Left hindlimb (tissue), 1 donor: Measurements from ENCODE around the gene PPME1.

Experiments
- DNase-seq: peaks from one replicate; pipeline ENCODE4 v3.0.0-alpha.2; 2018

The PPME1 gene

GRCh38 chr11:74162681-74163467, 8.2 kb upstream of the PPME1 start:
- DNase-seq, result no peak

GRCh38 chr11:74168838-74169237, 2.3 kb upstream of the PPME1 start:
- no peak for DNase-seq

- DNase-seq, result no peak
Measured at GRCh38 chr11:74169738-74170458, 1.2 kb upstream of the PPME1 start.

GRCh38 chr11:74171630-74171968, 510 bp downstream of the PPME1 start:
- DNase-seq, result no peak

DNA sequence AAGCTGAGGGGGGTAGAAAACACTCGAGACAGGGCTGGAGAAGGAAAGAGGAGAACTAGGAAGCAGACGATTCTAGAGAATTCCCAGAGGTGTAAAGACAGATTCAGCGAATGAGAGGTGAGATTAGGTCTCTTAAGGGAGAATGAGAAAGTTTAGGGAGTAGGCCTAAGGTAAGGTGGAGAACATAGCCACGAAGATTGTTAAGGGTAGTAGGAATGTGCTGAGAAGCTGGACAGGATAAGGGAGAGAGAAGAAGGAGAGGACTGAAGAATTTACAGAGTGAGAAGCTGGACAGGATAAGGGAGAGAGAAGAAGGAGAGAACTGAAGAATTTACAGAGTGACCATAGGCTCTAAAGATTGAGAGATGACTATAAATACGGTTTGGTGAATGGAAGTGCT, 908 bp downstream of the PPME1 start:
- no peak for DNase-seq

DNA sequence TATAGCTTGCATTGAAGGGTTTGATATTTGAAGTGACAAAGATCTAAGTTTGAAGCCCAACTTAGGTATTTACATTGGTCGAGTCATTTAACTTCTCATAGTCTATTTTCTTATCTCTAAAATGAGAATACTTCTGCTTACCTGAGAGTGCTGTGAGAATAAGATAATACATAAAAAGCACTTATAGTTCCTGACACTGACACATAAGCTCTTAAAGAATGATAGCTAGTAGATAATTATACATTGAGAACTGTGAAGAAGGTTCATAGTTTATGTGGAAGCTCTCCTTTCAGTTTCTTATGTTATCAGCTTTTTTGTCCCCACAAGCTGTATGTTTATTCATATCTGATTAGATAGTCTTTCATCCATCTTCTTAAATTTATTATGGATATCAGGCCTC, 4.8 kb downstream of the PPME1 start:
- DNase-seq, result no peak

GRCh38 chr11:74179234-74180052, 8.4 kb downstream of the PPME1 start:
- no peak for DNase-seq

GRCh38 chr11:74182635-74183034, 11.5 kb downstream of the PPME1 start:
- no peak for DNase-seq

DNA sequence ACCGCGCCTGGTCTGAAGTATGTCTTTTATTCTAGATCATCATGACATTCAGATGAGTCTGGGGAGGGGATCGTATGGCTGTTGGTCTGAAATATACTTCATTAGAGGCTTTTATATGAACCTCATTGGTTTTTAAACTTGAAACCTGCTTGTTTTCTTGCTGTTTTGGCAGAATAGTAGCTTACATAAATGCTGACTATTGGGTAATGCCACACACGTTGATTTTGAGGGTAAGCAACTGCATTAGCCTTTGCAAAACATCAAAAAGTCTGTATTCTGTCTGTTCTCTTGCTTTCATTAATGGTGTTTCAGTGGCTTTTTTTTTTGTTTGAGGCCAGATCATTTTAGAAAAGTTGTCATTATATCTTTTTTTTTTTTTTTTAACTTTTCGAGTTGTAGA, 14.2 kb downstream of the PPME1 start:
- no peak for DNase-seq

GRCh38 chr11:74185695-74186094, 14.6 kb downstream of the PPME1 start:
- DNase-seq, result no peak

DNA sequence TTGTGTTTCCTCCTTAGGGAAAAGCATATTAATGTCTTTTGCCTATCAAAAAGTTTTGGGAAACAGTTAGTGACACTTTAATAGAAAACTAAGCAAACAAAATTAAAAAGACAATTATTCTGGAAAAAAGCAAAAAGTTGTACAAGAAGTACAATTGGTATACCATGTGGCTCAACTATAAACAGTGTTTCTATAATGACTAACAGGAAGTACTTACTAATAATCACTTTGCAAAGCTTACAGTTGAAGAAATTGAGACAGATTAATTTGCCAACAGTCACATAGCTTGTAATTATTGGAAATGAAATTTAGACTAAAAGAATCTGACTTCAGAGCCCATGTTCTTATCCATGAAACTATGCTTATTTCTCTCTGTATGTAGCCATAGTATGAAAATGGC, 24.7 kb downstream of the PPME1 start:
- no peak for DNase-seq

DNA sequence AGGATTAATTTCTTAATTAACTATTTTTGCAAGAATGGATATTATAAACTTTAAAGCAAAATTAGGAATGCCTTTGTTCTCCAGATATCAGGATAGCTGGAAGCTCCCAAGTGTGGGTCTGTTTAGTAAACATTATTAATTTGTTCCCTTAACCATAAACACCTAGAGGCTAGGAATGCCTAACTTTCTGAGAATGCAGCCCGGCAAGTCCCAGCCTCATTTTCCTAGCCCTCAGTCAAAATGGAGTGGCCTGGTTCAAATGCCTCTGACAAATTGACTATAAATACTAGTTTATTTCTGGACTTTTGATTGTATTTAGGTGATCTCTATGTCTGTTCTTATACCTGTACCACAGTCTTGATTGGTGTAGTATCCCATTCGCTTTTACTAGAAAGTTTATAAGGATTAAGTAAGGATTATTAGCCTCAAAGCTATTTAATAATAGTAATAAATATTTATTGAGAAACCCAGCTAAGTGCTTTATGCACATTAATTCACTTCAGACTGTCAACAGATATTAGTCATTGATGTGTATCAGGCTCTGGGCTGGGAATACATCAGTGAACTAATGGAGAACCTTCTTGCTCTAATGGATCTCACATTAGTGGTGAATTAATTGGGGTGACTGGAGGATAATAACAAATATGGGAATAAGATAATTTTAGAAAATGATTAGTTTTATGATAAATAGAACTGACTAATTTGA, 25.8 kb downstream of the PPME1 start:
- DNase-seq, result no peak

GRCh38 chr11:74203966-74204365, 32.9 kb downstream of the PPME1 start:
- no peak for DNase-seq

DNA sequence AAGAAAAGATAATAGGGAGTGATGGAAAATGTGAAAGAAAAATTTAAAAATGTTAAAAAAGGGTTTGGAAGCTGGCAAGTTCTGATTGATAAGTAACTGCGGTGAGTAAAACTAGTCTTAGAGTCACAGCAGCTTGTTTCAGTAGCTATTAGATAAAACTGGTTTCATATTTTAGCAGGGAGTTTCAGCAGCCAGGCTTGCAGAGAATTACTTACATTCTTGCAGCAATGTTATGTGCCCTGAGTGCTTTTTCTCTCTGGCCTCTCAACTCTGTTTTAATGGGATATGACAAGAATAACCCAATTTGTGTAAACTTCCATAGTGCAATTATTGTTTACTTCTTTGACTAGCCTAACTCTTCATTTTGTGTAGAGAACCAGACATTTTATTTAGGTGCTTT, 33.6 kb downstream of the PPME1 start:
- no peak for DNase-seq

DNA sequence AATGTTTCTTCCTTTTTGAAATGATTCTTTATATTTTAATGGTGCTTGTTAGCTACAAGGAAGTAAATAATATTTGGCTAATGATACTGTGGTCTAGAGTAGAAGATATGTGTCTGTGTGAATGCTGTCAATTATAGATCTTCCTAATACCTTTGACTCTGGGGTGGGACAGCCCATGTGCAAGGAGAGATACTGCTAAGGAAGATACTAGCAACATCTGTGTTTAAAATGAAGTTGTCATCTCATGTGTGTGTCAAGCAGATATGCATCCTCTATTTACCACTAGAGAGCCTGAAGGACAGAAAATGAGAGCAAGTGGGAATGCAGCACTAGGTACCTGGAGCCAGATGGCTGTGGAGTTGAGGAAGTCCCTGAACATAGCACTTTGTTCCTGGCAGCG, 34.1 kb downstream of the PPME1 start:
- no peak for DNase-seq

DNA sequence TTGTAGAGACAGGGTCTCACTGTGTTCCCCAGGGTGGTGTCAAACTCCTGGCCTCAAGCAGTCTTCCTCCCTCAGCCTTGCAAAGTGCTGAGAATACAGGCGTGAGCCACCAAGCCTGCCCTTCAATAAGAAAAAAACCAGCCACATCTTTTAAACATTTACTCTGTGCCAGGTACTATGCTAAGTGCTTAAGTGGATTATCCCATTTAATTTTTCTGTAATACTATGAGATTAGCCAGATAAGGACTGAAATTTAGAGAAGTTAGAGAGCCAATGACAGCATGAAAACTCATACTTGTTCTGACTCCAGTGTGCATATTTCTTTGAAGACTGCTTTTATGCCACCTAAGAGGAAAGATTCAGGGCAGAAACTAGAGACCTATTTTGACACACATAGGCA, 35.7 kb downstream of the PPME1 start:
- no peak for DNase-seq

GRCh38 chr11:74208507-74208906, 37.4 kb downstream of the PPME1 start:
- no peak for DNase-seq

GRCh38 chr11:74212533-74212932, 41.4 kb downstream of the PPME1 start:
- DNase-seq, result no peak

DNA sequence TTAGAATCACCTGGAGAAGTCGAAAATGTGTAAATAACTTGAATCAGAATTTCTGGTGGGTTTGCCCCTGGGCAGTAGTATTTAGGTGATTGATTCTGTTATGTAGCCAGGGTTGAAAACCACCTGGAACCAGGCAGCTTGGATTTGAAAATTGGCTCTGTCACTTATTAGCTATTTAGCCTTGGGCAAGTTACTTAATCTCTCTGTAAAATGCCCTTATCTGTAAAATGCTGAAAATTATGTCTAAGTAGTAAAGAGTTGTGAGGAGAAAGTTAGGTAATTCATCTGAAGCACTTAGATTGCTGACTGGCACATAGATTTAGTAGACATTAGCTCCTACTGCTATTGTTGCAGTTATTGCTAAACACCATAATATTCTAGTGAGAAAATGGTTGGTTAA, 49.3 kb downstream of the PPME1 start:
- no peak for DNase-seq

- no peak for DNase-seq
Measured at GRCh38 chr11:74221816-74222215, 50.7 kb downstream of the PPME1 start.

- no peak for DNase-seq
Measured at GRCh38 chr11:74225565-74225964, 54.5 kb downstream of the PPME1 start.

- no peak for DNase-seq
Measured at GRCh38 chr11:74226907-74227306, 55.8 kb downstream of the PPME1 start.

GRCh38 chr11:74232311-74232950, 61.3 kb downstream of the PPME1 start:
- DNase-seq, result no peak
